ENCODE results near the gene NAT8.

DNA sequence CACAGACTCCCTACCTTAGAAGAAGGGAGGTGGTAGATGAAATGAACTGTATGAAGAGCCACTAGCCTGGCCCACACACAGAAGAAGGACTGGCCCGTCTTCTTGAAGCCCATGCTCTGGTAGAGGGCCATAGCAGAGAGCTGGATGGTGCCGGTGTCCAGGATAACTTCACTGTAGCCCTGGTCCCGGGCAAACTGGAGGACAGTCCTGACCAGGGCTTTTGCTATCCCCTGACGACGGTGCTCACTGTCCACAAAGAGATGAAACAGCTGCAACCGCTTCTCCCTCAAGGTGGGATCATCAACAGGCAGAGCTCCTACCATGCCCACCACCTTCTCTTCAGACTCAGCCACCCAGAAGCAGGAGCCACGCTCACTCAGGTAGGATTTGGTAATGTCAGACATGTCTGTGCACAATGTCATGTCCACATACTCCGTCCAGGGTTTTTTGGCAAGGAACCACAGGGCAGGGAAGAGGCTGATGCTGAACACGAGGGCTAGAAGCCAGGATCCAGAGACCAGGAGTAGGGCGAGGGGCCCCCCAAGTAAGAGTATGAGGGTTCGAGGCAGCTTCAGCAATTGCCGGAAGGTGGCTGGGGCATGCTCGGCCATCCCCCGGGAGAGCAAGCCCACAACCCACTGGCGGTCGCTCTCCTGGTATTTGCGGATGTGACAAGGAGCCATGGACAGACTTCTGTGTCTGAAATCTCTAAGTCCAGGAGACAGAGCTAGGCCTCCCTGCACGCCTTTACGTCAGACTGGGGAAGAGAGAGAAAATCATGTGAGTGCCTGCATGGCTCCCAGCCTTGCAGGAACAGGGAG, 1.1 kb downstream of the NAT8 start:
- TF ChIP-seq, protein P1, sequence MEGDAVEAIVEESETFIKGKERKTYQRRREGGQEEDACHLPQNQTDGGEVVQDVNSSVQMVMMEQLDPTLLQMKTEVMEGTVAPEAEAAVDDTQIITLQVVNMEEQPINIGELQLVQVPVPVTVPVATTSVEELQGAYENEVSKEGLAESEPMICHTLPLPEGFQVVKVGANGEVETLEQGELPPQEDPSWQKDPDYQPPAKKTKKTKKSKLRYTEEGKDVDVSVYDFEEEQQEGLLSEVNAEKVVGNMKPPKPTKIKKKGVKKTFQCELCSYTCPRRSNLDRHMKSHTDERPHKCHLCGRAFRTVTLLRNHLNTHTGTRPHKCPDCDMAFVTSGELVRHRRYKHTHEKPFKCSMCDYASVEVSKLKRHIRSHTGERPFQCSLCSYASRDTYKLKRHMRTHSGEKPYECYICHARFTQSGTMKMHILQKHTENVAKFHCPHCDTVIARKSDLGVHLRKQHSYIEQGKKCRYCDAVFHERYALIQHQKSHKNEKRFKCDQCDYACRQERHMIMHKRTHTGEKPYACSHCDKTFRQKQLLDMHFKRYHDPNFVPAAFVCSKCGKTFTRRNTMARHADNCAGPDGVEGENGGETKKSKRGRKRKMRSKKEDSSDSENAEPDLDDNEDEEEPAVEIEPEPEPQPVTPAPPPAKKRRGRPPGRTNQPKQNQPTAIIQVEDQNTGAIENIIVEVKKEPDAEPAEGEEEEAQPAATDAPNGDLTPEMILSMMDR (IDR thresholded peaks at IDR 0.05) = no peak
- TF ChIP-seq SIN3A (IDR thresholded peaks at IDR 0.05; ENCODE audit: borderline replicate concordance, insufficient read depth, low read depth, low read length) = no peak
- no peak for TF ChIP-seq REST (IDR thresholded peaks at IDR 0.05; ENCODE audit: insufficient read depth in 1 of 2, low read depth in 2 of 2, low read length in 1 of 2)
